Activated naive CD8-positive, alpha-beta T cell treated with anti-CD3 and anti-CD28 coated beads, Interleukin-2, amount 10 ng/mL, durations not matched to agents 7 days and 5 days (primary cell): ENCODE results near the gene FRMD5. TPM values are rescaled to one million over a fixed set of nuclear protein-coding genes. Genes with fewer than 3 reads are reported as not detected.

Experiments used
- ATAC-seq: fragments of 150-1000 bp; cut with Tn5 transposase; one replicate; pipeline ENCODE4 v1.10.0; 2021; ENCODE audit warnings: low read depth, moderate library complexity
- POLR2A ChIA-PET: fragments of 350-600 bp; sonication (Branson Sonifier 250); formaldehyde crosslinking; loops from one replicate; lab custom pipeline; 2021; ENCODE audit warnings: antibody characterized with exemption; lab: Charles Lee
- DNase-seq: peaks from one replicate; pipeline ENCODE4 v3.0.0; 2021
- H3K27ac Mint-ChIP-seq: one replicate; pipeline ENCODE4 v1.8.0; 2022; ENCODE audit warnings: mild to moderate bottlenecking, mixed read lengths
- H3K27me3 Mint-ChIP-seq: one replicate; pipeline ENCODE4 v1.8.0; 2022; ENCODE audit warnings: mild to moderate bottlenecking, moderate library complexity, mixed read lengths
- H3K36me3 Mint-ChIP-seq: one replicate; pipeline ENCODE4 v1.8.0; 2021; ENCODE audit warnings: mild to moderate bottlenecking, mixed read lengths
- H3K4me1 Mint-ChIP-seq: one replicate; pipeline ENCODE4 v1.8.0; 2021; ENCODE audit warnings: mixed read lengths
- H3K4me3 Mint-ChIP-seq: one replicate; pipeline ENCODE4 v1.8.0; 2022; ENCODE audit warnings: mild to moderate bottlenecking, moderate library complexity, mixed read lengths
- H3K9me3 Mint-ChIP-seq: one replicate; pipeline ENCODE4 v1.8.0; 2021; ENCODE audit warnings: mixed read lengths
- total RNA-seq, 2 experiments: library from RNA; stranded (reverse); gene quantifications; one replicate each; pipeline ENCODE4 v1.2.3, GENCODE V29; 2021

The FRMD5 gene
- total RNA-seq, 2 experiments from 2014 or later, result 0.26 TPM; not detected in 1

DNA sequence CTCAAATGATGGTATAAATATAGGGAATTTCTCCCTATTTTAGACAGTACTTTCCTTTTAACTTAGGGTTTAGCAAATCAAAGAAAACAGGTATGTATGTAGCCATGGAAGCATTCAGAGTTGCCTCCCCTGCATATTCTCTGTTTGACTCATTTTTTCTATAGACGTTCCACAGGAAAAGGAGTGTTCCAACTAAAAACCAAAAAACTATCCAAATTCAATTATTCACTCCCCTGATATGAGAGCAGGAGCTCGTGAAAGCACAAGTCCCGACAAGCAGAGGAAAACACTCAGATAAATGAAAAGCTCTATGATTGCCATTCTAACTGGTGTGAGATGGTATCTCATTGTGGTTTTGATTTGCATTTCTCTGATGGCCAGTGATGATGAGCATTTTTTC, 119.5 kb downstream of the FRMD5 start:
- no peak overlapping the region for H3K27ac Mint-ChIP-seq

DNA sequence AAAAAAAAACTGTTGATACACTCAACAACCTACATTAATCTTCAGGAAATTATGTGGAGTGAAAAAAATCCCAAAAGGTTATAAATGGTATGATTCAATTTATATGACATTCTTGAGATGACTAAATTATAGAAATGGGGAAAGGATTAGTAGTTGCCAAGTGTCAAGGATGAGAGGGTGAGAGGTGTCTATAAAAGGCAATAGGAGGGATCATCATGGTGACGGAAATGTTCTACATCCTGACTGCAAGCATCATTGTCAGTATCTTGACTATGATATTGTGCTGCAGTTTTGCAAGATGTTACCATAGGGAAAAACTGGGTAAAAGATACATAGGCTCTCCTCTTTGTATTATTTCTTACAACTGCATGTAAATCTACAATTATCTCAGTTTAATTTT, 125.6 kb downstream of the FRMD5 start:
- POLR2A ChIA-PET, result no interaction called here
- no peak for ATAC-seq

More for the DNA sequence above, 119.5 kb downstream of the FRMD5 start:
- DNase-seq (no peak), ATAC-seq (no peak)
- H3K27me3 Mint-ChIP-seq, result peaks cover 38% of the 10 kb centered on the region
- peaks cover 2% of the 10 kb centered on the region for H3K9me3 Mint-ChIP-seq
- no peaks in the 10 kb centered on the region for H3K36me3 Mint-ChIP-seq
- H3K4me3 Mint-ChIP-seq, result no peak overlapping the region
- H3K4me1 Mint-ChIP-seq, result no peaks in the 10 kb centered on the region
- POLR2A ChIA-PET, result no interaction called here

GRCh38 chr15:44068347-44068746, 126.7 kb downstream of the FRMD5 start:
- H3K36me3 Mint-ChIP-seq, result no peaks in the 10 kb centered on the region

More for the DNA sequence above, 125.6 kb downstream of the FRMD5 start:
- Mint-ChIP-seq H3K4me1 (peaks cover 2% of the 10 kb centered on the region), H3K36me3 (no peaks in the 10 kb centered on the region), H3K4me3 (no peak overlapping the region), H3K9me3 (no peaks in the 10 kb centered on the region), H3K27ac (no peak overlapping the region), H3K27me3 (peaks cover 40% of the 10 kb centered on the region)
- DNase-seq, result no peak

DNA sequence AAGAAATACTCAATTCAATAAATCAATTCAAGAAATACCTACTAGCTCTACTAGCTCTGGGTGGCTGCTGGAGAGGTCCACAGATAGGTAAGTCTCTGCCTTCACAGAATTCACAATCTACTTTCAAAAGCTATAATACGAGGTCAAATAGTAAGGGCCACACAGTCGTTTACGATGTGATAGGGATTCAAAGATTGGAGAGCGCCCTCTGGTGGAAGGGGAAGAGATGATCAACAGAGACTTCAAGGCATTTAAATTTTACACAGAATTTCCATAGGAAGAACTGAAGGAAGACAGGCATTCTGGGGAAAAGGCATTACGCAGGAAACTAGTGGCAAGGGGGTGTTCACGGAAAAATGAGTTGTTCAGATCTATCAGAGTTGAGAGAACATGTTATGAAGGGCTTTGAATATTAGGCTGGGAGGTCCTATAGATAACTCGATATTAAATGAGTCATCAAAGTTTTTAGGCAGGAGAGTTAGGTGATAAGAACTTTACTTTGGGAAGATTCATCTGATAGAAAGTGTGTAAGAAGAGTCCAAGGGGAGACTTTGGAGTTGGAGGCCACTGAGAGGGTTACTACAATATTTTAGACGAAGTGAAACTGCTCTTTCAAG, 128.8 kb downstream of the FRMD5 start:
- H3K27me3 Mint-ChIP-seq, result peaks cover 38% of the 10 kb centered on the region
- no peak overlapping the region for H3K27ac Mint-ChIP-seq
- POLR2A ChIA-PET, result no interaction called here
- peaks cover 2% of the 10 kb centered on the region for H3K4me1 Mint-ChIP-seq
- DNase-seq, result peak; percentile 28
- no peaks in the 10 kb centered on the region for H3K36me3 Mint-ChIP-seq
- H3K9me3 Mint-ChIP-seq, result no peaks in the 10 kb centered on the region
- no peak for ATAC-seq
- H3K4me3 Mint-ChIP-seq, result no peak overlapping the region

More at GRCh38 chr15:44068347-44068746, 126.7 kb downstream of the FRMD5 start:
- POLR2A ChIA-PET, result no interaction called here
- peaks cover 43% of the 10 kb centered on the region for H3K27me3 Mint-ChIP-seq
- H3K9me3 Mint-ChIP-seq, result no peaks in the 10 kb centered on the region
- peaks cover 2% of the 10 kb centered on the region for H3K4me1 Mint-ChIP-seq
- DNase-seq (no peak), ATAC-seq (no peak)
- H3K4me3 Mint-ChIP-seq, result no peak overlapping the region
- H3K27ac Mint-ChIP-seq, result no peak overlapping the region

DNA sequence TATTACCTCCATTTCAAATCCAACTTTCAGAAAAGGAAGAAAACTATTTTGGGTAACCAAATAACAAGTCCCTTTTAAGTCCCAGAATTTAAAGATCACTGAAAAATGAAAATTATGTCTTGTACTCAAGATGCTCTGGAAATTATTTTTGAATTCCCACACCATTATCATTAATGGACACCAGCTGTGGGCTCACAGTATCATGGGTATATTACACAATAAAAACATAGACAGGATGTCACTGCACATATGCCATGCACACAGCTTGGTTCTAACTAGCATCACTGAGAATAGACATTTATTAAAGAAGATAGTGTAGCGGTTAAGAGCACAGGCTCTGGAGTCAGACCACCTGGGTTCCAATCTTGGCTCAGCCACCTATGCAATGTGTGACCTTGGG, 130.4 kb downstream of the FRMD5 start:
- H3K27ac Mint-ChIP-seq, result no peak overlapping the region
- no peaks in the 10 kb centered on the region for H3K36me3 Mint-ChIP-seq
- H3K4me3 Mint-ChIP-seq, result no peak overlapping the region

GRCh38 chr15:44058126-44058525, 136.9 kb downstream of the FRMD5 start:
- ATAC-seq (no peak), DNase-seq (no peak)
- Mint-ChIP-seq H3K4me3 (no peak overlapping the region), H3K4me1 (peaks cover 4% of the 10 kb centered on the region), H3K36me3 (peaks cover 1% of the 10 kb centered on the region), H3K27me3 (peaks cover 37% of the 10 kb centered on the region), H3K9me3 (no peaks in the 10 kb centered on the region), H3K27ac (no peak overlapping the region)
- POLR2A ChIA-PET, result no interaction called here

More for the DNA sequence above, 130.4 kb downstream of the FRMD5 start:
- Mint-ChIP-seq H3K9me3 (no peaks in the 10 kb centered on the region), H3K4me1 (peaks cover 2% of the 10 kb centered on the region), H3K27me3 (peaks cover 31% of the 10 kb centered on the region)
- DNase-seq (no peak), ATAC-seq (no peak)
- POLR2A ChIA-PET, result no interaction called here

- Mint-ChIP-seq H3K27me3 (peaks cover 21% of the 10 kb centered on the region), H3K4me3 (no peak overlapping the region), H3K9me3 (peaks cover 2% of the 10 kb centered on the region), H3K4me1 (no peaks in the 10 kb centered on the region), H3K36me3 (no peaks in the 10 kb centered on the region), H3K27ac (no peak overlapping the region)
- POLR2A ChIA-PET, result no interaction called here
- ATAC-seq (no peak), DNase-seq (no peak)
These were observed 149.4 kb downstream of the FRMD5 start for GRCh38 chr15:44045661-44046060.

DNA sequence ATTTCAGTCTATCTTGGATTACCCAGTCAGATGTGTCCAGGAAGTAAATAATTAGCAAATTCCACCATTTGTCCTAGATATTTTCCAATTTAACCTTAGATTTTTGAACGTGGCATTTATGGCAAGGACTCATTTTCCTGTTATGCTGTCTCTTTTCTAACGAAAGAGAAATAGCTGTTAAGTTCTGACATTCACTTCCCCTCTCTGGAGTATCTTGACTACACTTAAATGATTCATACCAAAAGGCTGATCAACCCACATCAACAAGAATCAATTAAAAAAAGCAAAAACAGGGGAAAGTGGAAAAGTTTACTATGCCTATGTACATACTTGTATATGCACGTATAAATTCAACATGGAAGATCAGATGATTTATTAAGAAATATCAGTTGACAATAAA, 149.9 kb downstream of the FRMD5 start:
- Mint-ChIP-seq H3K27me3 (peaks cover 21% of the 10 kb centered on the region), H3K4me3 (no peak overlapping the region), H3K9me3 (peaks cover 2% of the 10 kb centered on the region), H3K36me3 (no peaks in the 10 kb centered on the region), H3K27ac (no peak overlapping the region), H3K4me1 (no peaks in the 10 kb centered on the region)
- no peak for DNase-seq
- POLR2A ChIA-PET, result no interaction called here
- no peak for ATAC-seq

DNA sequence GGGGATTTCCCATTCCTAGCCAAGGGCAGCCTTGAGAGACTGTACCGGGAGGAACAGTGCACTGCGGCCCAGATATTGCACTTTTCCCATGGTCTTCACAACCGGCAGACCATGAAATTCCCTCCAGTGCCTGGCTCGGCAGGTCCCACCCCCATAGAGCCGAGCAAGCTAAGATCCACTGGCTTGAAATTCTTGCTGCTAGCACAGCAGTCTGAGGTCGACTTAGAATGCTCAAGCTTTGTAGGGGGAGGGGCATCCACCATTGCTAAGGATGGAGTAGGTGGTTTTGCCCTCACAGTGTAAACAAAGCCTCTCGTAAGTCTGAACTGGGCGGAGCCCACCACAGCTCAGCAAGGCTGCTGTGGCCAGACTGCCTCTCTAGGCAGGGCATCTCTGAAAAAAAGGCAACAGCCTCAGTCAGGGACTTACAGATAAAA, 156.3 kb downstream of the FRMD5 start:
- DNase-seq, result no peak
- Mint-ChIP-seq H3K36me3 (peaks cover 3% of the 10 kb centered on the region), H3K27me3 (peaks cover 28% of the 10 kb centered on the region), H3K9me3 (peaks cover 4% of the 10 kb centered on the region), H3K4me1 (no peaks in the 10 kb centered on the region), H3K27ac (no peak overlapping the region), H3K4me3 (no peak overlapping the region)
- ATAC-seq, result no peak
- POLR2A ChIA-PET, result no interaction called here

- Mint-ChIP-seq H3K4me3 (no peak overlapping the region), H3K27me3 (peaks cover 29% of the 10 kb centered on the region), H3K27ac (no peak overlapping the region), H3K9me3 (peaks cover 2% of the 10 kb centered on the region), H3K4me1 (no peaks in the 10 kb centered on the region), H3K36me3 (peaks cover 3% of the 10 kb centered on the region)
- POLR2A ChIA-PET, result no interaction called here
- DNase-seq (no peak), ATAC-seq (no peak)
These were observed 159.0 kb downstream of the FRMD5 start for GRCh38 chr15:44035781-44036699.

GRCh38 chr15:44034933-44035624, 160.0 kb downstream of the FRMD5 start:
- Mint-ChIP-seq H3K4me3 (no peak overlapping the region), H3K27me3 (peaks cover 34% of the 10 kb centered on the region), H3K27ac (no peak overlapping the region), H3K36me3 (peaks cover 3% of the 10 kb centered on the region), H3K9me3 (peaks cover 2% of the 10 kb centered on the region), H3K4me1 (no peaks in the 10 kb centered on the region)
- POLR2A ChIA-PET, result no interaction called here
- ATAC-seq (no peak), DNase-seq (no peak)

- H3K4me3 Mint-ChIP-seq, result no peak overlapping the region
These were observed 160.7 kb downstream of the FRMD5 start for GRCh38 chr15:44034334-44034733.

GRCh38 chr15:44033894-44034293, 161.2 kb downstream of the FRMD5 start:
- H3K27ac Mint-ChIP-seq, result no peak overlapping the region
- H3K27me3 Mint-ChIP-seq, result peaks cover 31% of the 10 kb centered on the region
- POLR2A ChIA-PET, result no interaction called here
- DNase-seq (no peak), ATAC-seq (no peak)
- H3K4me1 Mint-ChIP-seq, result no peaks in the 10 kb centered on the region
- H3K4me3 Mint-ChIP-seq, result no peak overlapping the region
- H3K9me3 Mint-ChIP-seq, result no peaks in the 10 kb centered on the region
- peaks cover 3% of the 10 kb centered on the region for H3K36me3 Mint-ChIP-seq

More at GRCh38 chr15:44034334-44034733, 160.7 kb downstream of the FRMD5 start:
- Mint-ChIP-seq H3K9me3 (no peaks in the 10 kb centered on the region), H3K4me1 (no peaks in the 10 kb centered on the region), H3K36me3 (peaks cover 3% of the 10 kb centered on the region), H3K27me3 (peaks cover 31% of the 10 kb centered on the region), H3K27ac (no peak overlapping the region)
- POLR2A ChIA-PET, result no interaction called here
- no peak for ATAC-seq
- no peak for DNase-seq
